Measurements from ENCODE around the gene USP6NL. TPM values are rescaled to one million over a fixed set of nuclear protein-coding genes. Genes with fewer than 3 reads are reported as not detected.

The USP6NL gene
- polyA plus RNA-seq, 1 of the 3 experiments (the other 2 are of a cell fraction), result 8.9 TPM

DNA sequence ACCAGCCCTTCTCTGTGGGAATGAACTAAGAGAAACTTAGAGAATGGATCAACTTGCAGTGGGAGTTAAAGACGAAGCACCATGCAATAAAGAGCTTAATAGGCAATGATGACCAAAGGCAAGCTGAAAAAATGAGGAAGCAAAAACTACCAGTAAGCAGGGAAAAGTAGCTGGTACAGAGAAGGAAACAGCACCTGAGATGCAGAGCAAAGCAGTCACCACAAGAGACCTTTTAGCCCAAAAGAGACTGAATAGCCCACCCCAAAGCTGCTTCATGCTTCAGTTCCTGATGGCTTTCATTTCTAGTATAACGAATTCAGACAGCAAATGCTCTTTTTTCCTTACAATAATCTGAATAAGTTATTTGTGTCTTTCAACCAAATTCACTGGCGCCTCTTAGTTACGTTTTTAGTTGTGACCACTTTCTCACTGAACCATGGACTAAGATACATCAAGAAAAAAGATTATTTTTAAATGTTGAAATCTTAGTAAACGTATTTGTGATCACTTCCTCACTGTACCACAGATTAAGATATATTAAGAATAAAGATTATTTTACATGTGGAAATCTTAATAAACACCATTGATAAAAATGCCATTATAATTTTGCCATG is 76.0 kb downstream of the USP6NL start (continued):
- TF ChIP-seq, protein P1, sequence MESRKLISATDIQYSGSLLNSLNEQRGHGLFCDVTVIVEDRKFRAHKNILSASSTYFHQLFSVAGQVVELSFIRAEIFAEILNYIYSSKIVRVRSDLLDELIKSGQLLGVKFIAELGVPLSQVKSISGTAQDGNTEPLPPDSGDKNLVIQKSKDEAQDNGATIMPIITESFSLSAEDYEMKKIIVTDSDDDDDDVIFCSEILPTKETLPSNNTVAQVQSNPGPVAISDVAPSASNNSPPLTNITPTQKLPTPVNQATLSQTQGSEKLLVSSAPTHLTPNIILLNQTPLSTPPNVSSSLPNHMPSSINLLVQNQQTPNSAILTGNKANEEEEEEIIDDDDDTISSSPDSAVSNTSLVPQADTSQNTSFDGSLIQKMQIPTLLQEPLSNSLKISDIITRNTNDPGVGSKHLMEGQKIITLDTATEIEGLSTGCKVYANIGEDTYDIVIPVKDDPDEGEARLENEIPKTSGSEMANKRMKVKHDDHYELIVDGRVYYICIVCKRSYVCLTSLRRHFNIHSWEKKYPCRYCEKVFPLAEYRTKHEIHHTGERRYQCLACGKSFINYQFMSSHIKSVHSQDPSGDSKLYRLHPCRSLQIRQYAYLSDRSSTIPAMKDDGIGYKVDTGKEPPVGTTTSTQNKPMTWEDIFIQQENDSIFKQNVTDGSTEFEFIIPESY (IDR thresholded peaks at IDR 0.05; ENCODE audit: borderline replicate concordance, low read depth), result no peak
- TF ChIP-seq YY1 (IDR thresholded peaks at IDR 0.05; ENCODE audit: low read depth) (no peak), GATA2 (CRISPR knock-in tag; IDR thresholded peaks at IDR 0.05) (no peak)
- TF ChIP-seq, protein P2, sequence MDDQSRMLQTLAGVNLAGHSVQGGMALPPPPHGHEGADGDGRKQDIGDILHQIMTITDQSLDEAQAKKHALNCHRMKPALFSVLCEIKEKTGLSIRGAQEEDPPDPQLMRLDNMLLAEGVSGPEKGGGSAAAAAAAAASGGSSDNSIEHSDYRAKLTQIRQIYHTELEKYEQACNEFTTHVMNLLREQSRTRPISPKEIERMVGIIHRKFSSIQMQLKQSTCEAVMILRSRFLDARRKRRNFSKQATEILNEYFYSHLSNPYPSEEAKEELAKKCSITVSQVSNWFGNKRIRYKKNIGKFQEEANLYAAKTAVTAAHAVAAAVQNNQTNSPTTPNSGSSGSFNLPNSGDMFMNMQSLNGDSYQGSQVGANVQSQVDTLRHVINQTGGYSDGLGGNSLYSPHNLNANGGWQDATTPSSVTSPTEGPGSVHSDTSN (IDR thresholded peaks at IDR 0.05), result no peak
- TF ChIP-seq, protein P3, sequence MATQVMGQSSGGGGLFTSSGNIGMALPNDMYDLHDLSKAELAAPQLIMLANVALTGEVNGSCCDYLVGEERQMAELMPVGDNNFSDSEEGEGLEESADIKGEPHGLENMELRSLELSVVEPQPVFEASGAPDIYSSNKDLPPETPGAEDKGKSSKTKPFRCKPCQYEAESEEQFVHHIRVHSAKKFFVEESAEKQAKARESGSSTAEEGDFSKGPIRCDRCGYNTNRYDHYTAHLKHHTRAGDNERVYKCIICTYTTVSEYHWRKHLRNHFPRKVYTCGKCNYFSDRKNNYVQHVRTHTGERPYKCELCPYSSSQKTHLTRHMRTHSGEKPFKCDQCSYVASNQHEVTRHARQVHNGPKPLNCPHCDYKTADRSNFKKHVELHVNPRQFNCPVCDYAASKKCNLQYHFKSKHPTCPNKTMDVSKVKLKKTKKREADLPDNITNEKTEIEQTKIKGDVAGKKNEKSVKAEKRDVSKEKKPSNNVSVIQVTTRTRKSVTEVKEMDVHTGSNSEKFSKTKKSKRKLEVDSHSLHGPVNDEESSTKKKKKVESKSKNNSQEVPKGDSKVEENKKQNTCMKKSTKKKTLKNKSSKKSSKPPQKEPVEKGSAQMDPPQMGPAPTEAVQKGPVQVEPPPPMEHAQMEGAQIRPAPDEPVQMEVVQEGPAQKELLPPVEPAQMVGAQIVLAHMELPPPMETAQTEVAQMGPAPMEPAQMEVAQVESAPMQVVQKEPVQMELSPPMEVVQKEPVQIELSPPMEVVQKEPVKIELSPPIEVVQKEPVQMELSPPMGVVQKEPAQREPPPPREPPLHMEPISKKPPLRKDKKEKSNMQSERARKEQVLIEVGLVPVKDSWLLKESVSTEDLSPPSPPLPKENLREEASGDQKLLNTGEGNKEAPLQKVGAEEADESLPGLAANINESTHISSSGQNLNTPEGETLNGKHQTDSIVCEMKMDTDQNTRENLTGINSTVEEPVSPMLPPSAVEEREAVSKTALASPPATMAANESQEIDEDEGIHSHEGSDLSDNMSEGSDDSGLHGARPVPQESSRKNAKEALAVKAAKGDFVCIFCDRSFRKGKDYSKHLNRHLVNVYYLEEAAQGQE (IDR thresholded peaks at IDR 0.05; ENCODE audit: low read depth, low read length), result no peak

DNA sequence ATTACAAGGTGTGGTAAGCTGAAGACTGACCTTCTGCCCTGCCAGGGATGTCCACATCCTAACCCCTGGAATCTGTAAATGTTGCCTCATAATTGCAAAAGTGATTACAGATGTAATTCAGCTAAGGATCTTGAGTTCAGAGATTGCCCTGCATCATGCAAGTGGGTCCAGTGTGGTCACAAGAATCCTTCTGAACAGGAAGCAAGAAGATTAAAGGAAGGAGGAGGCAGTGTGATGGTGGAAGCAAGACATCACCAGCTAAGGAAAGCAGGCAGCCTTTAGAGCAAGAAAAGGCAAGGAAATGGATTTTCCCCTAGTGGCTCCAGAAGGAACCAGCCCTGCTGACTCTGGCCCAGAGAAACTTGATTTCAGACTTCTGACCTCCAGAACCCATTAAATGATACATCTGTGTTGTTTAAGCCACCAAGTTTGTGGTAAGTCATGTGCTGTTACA is 78.1 kb downstream of the USP6NL start:
- DNase-seq, result no peak
- Histone ChIP-seq H3K27ac (ENCODE audit: low read depth in 2 of 2, low read length in 1 of 2) (no peak overlapping the region), H3K9me3 (no peaks in the 10 kb centered on the region), H4K20me1 (ENCODE audit: insufficient read depth) (no peaks in the 10 kb centered on the region; the same call in 1 of the 2 replicates), H3K36me3 (replicated peaks in 1 of 2; ENCODE audit: control insufficient read depth in 1 of 2, insufficient read depth in 2 of 2, low read length in 1 of 2) (no peaks in the 10 kb centered on the region), H2AFZ (ENCODE audit: low read depth) (no peak overlapping the region), H3K4me1 (ENCODE audit: control insufficient read depth in 1 of 2, insufficient read depth in 2 of 2, low read depth in 1 of 2, low read length in 1 of 2) (peaks cover 6 to 7% of the 10 kb centered on the region in 2 experiments; a peak in 3 of 4 replicates), H3K4me2 (no peak overlapping the region), H3K27me3 (ENCODE audit: insufficient read depth) (no peaks in the 10 kb centered on the region), H3F3A (replicated peaks; ENCODE audit: insufficient read depth) (no peaks in the 10 kb centered on the region), H3K9ac (no peak overlapping the region), H3K9me2 (no peaks in the 10 kb centered on the region), H3K4me3 (ENCODE audit: low read depth in 2 of 2, low read length in 1 of 2) (no peak overlapping the region), H3K79me2 (ENCODE audit: insufficient read depth) (peaks cover 21% of the 10 kb centered on the region; the same call in 1 of the 2 replicates)
- TF ChIP-seq, protein P4, sequence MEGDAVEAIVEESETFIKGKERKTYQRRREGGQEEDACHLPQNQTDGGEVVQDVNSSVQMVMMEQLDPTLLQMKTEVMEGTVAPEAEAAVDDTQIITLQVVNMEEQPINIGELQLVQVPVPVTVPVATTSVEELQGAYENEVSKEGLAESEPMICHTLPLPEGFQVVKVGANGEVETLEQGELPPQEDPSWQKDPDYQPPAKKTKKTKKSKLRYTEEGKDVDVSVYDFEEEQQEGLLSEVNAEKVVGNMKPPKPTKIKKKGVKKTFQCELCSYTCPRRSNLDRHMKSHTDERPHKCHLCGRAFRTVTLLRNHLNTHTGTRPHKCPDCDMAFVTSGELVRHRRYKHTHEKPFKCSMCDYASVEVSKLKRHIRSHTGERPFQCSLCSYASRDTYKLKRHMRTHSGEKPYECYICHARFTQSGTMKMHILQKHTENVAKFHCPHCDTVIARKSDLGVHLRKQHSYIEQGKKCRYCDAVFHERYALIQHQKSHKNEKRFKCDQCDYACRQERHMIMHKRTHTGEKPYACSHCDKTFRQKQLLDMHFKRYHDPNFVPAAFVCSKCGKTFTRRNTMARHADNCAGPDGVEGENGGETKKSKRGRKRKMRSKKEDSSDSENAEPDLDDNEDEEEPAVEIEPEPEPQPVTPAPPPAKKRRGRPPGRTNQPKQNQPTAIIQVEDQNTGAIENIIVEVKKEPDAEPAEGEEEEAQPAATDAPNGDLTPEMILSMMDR (IDR thresholded peaks at IDR 0.05), result peak; percentile 36; the same call in 1 of the 2 replicates
- no peak for TF ChIP-seq TEAD4 (IDR thresholded peaks at IDR 0.05; ENCODE audit: borderline replicate concordance, insufficient read depth)
- ChIA-PET CTCF (interaction anchor here (0.7 to 2.0 kb wide), 5 partner anchors 12 to 192 kb away, joined by 3 to 6 read pairs (median 4); no protein-coding TSS in a partner anchor), POLR2A (no interaction called here)
